GM12873 (cell line): ENCODE measurements around the gene SGPP2.

Experiments
- CTCF ChIP-seq: IDR thresholded peaks from 2 replicates; pipeline ENCODE4 v1.5.1; 2012; ENCODE audit warnings: low read depth, mild to moderate bottlenecking, moderate library complexity, low read length, control low read depth; ENCODE audit not compliant: insufficient read depth; ENCODE audit errors: missing control alignments

SGPP2 gene

GRCh38 chr2:222594679-222595078, 170.3 kb downstream of the SGPP2 start:
- no peak for TF ChIP-seq CTCF

- no peak for TF ChIP-seq CTCF
Measured at GRCh38 chr2:222595581-222595980, 171.2 kb downstream of the SGPP2 start.

GRCh38 chr2:222598611-222599010, 174.3 kb downstream of the SGPP2 start:
- TF ChIP-seq CTCF, result no peak

GRCh38 chr2:222603501-222603900, 179.2 kb downstream of the SGPP2 start:
- no peak for TF ChIP-seq CTCF

GRCh38 chr2:222604749-222605515, 180.6 kb downstream of the SGPP2 start:
- no peak for TF ChIP-seq CTCF

- no peak for TF ChIP-seq CTCF
Measured at GRCh38 chr2:222606306-222606705, 182.0 kb downstream of the SGPP2 start.

GRCh38 chr2:222608081-222608480, 183.7 kb downstream of the SGPP2 start:
- no peak for TF ChIP-seq CTCF
